ENCODE data around the gene PREB. TPM values are rescaled to one million over a fixed set of nuclear protein-coding genes. Genes with fewer than 3 reads are reported as not detected.

Gene PREB
- total and polyA plus RNA-seq, 8 donors = 14.2 to 107 (median 41.0) TPM

- Histone ChIP-seq H3K36me3 (no peaks in the 10 kb centered on the region), H3K9me3 (no peaks in the 10 kb centered on the region), H3K4me1 (no peaks in the 10 kb centered on the region), H3K27ac (no peak overlapping the region), H3K27me3 (peaks cover 0 to 7% (median 0%) of the 10 kb centered on the region in 3 donors), H3K4me3 (no peak overlapping the region)
- 72 to 83% (median 78%) methylated on average over 9 of the region's 9 CpGs for WGBS, 5 donors
- TF ChIP-seq CTCF (IDR thresholded peaks at IDR 0.05) = no peak
- no peak for TF ChIP-seq POLR2AphosphoS5 (IDR thresholded peaks at IDR 0.05)
- TF ChIP-seq POLR2A (IDR thresholded peaks at IDR 0.05) = no peak
- no peak for TF ChIP-seq EP300 (IDR thresholded peaks at IDR 0.05)
- DNase-seq = no peak
- intact Hi-C loops (cut with DNase I; ENCODE audit: low total_unique reads) = no loop called here
Observed at GRCh38 chr2:27155069-27155520, 20.7 kb upstream of the PREB start.

GRCh38 chr2:27154488-27154887 is 20.1 kb upstream of the PREB start:
- WGBS, 5 donors = 59 to 82% (median 76%) methylated on average over 6 of the region's 6 CpGs
- Histone ChIP-seq H3K36me3 (no peaks in the 10 kb centered on the region), H3K4me1 (no peaks in the 10 kb centered on the region), H3K4me3 (no peak overlapping the region), H3K9me3 (no peaks in the 10 kb centered on the region), H3K27ac (no peak overlapping the region), H3K27me3 (peaks cover 0 to 12% (median 0%) of the 10 kb centered on the region in 3 donors)
- DNase-seq = peak in 1 of 2 donors; percentile 36
- intact Hi-C loops (cut with DNase I; ENCODE audit: low total_unique reads) = no loop called here
- no peak for TF ChIP-seq EP300 (IDR thresholded peaks at IDR 0.05)
- TF ChIP-seq POLR2AphosphoS5 (IDR thresholded peaks at IDR 0.05) = no peak
- TF ChIP-seq POLR2A (IDR thresholded peaks at IDR 0.05) = no peak
- TF ChIP-seq CTCF (IDR thresholded peaks at IDR 0.05) = no peak

GRCh38 chr2:27152796-27153464 is 18.5 kb upstream of the PREB start:
- Histone ChIP-seq H3K27me3 (peaks cover 0 to 25% (median 0%) of the 10 kb centered on the region in 3 donors), H3K36me3 (no peaks in the 10 kb centered on the region), H3K27ac (no peak overlapping the region), H3K4me1 (no peaks in the 10 kb centered on the region), H3K4me3 (no peak overlapping the region), H3K9me3 (no peaks in the 10 kb centered on the region)
- no peak for DNase-seq
- no peak for TF ChIP-seq POLR2AphosphoS5 (IDR thresholded peaks at IDR 0.05)
- no peak for TF ChIP-seq EP300 (IDR thresholded peaks at IDR 0.05)
- no peak for TF ChIP-seq CTCF (IDR thresholded peaks at IDR 0.05)
- no peak for TF ChIP-seq POLR2A (IDR thresholded peaks at IDR 0.05)
- intact Hi-C loops (cut with DNase I; ENCODE audit: low total_unique reads) = no loop called here
- WGBS, 5 donors = 48 to 65% (median 60%) methylated on average over 2 of the region's 2 CpGs

GRCh38 chr2:27152102-27152795 is 17.8 kb upstream of the PREB start:
- WGBS, 5 donors = 77 to 85% (median 81%) methylated on average over 8 of the region's 8 CpGs
- Histone ChIP-seq H3K27ac (no peak overlapping the region), H3K4me3 (no peak overlapping the region), H3K9me3 (no peaks in the 10 kb centered on the region), H3K36me3 (no peaks in the 10 kb centered on the region), H3K4me1 (no peaks in the 10 kb centered on the region), H3K27me3 (peaks cover 0 to 26% (median 0%) of the 10 kb centered on the region in 3 donors)
- no peak for TF ChIP-seq POLR2A (IDR thresholded peaks at IDR 0.05)
- TF ChIP-seq POLR2AphosphoS5 (IDR thresholded peaks at IDR 0.05) = no peak
- TF ChIP-seq EP300 (IDR thresholded peaks at IDR 0.05) = no peak
- TF ChIP-seq CTCF (IDR thresholded peaks at IDR 0.05) = no peak
- intact Hi-C loops (cut with DNase I; ENCODE audit: low total_unique reads) = no loop called here
- no peak for DNase-seq

Measured in stomach (tissue), 9 donors.